GM11168 (cell line): Measurements from ENCODE around the gene NRCAM.
"Not testable (repeated sequence)": the region's sequence is repeated elsewhere in the genome, so short reads cannot be mapped to it uniquely, and the experiment has no call there.

ENCODE experiments used
- in situ Hi-C: fragments of 300-500 bp; cut with MboI; formaldehyde crosslinking; loops from one replicate; pipeline ENCODE4 v1.12.0; 2022; ENCODE audit warnings: low sequenced_read_pairs; ENCODE audit not compliant: unreplicated experiment

NRCAM gene

DNA sequence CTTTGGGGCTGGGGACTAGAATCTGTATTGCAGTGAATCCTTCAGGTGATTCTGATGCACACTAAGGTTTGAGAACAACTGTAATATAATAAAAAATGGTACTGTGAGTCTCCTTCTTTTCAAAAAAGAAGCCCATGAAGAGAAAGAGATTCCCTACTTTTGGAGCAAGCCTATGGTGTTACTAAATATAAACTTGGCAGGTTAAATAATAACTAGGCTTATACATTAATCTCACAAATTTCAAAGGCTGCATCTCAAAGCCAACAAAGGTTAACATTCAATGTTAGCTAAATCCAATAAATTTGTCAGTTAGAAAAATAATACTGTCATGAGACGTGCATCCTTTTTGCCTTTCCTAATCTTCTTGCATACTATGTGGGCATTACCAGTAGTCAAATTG lies 166.4 kb downstream of the NRCAM start:
- in situ Hi-C loops, result no loop called here

DNA sequence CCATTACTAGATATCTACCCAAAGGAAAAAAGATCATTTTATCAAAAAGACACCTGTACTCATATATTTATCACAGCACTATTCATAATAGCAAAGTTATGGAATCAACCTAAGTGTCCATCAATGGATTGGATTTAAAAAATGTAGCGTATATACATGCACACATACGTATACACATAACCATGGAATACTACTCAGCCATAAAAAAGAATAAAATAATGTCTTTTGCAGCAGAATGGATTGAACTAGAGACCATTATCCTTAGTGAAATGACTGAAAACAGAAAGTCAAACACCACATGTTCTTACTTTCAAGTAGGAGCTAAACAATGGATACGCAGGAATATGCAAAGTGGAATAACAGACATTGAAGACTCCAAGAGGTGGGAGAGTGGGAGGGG lies 168.4 kb downstream of the NRCAM start:
- in situ Hi-C loops, result no loop called here

DNA sequence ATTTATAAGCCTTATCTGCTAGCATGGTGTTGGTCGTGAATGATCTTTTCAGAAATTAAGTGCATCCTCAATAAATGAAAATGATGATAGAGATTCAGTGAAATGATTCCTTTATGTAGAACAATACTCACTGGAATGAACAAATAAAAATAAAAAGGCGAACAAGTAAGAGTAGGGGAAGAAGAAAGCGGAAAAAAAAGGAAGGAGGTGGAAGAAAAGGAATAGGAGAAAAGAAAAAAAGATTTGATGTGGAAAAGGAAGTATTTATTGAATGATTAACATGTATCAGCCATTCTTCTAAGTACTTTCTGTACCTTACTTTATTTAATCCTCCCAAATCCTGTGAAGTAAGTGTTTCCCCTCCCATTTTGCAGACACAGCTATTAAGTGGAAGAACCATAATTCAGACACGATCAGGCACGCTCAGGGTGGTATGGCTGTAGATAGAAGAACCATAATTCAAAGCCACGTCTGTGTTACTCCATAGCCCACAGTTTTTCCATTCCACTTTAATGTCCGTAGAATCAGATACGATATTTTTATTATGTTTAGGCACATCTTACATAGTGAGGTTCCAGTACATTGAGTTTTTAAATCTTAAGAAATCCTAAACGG lies 169.8 kb downstream of the NRCAM start:
- in situ Hi-C loops, result no loop called here

DNA sequence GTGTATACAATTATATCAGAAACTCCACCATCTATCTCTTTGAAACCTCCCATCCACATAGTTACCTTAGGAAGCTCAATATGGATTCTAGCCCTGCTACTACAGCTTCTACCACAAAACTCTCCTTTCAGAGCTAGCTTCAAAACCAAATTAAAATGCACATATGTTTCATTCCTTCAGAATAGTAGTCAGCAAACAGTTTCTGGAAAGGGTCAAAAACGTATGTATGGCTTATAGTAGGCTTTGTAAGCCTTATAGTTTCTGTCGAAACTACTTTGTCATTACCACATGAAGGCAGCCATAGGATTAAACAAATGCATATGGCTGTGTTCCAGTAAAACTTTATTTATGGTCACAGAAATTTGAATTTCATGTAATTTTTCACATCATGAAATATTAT lies 170.5 kb downstream of the NRCAM start:
- in situ Hi-C loops, result no loop called here

DNA sequence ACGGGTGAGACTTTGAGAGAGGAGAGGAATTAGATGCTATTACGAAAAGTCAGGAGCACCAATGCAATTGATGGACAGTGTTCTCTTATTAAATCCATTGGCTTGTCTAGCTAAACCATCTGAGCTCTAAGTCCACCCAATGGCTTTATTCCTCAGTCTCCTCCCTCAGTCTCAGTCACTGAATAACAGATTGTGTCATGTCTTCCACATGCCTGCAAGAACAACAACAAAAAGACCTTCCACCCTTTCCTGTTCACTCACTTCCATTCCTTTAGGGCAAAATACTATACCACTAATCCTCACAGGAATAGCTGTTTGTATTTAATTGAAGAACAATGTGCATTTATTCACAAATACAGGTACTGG lies 171.2 kb downstream of the NRCAM start:
- in situ Hi-C loops, result no loop called here

DNA sequence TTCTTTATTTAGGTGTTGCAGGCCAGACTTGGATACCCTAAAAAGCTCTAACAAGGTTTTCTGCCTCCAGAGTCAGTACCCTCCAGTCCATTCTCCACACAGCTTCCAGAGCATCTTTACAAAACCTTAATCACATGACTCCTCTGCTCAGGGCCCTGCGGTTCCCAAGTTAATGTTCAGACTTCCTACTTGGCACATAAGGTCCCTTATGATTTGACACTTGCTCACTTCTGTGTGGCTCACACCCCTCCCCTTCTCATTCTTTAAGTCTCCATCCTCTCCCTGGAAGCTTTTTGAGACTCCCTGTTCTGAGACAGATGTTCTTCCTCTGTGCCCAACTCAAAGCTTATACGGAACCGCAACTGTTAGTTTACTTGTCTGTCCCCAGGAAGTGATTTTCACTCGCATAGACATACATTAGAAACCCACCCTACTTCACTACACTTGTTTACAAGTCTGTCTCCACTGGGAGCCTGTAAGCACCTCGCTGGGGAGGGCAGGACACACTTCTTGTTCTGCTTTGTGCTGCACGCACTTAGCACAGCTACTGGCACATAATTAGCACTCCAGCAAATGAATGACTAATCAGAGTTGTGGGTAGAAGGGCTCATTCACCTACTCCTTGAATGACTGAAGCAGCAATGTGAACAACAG lies 171.8 kb downstream of the NRCAM start:
- in situ Hi-C loops, result no loop called here

DNA sequence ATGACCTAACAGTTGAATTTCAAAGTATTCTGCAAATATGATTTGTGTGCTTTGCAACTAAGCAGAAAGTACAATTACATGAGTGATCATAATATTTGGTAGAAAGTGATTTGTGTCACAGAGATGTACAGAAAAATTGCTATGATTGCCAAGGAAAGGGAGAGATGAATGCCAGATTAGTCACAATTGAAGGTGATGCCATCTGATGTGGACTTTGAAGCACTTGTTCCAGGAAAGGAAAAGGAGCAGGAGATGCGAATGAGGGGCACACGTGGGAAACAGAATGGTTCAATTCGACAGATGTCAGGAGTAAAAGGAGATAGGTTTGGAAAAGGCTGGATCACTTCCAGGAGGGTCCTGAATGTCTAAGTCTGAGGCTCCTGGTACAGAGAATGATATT lies 173.0 kb downstream of the NRCAM start:
- in situ Hi-C loops, result no loop called here

DNA sequence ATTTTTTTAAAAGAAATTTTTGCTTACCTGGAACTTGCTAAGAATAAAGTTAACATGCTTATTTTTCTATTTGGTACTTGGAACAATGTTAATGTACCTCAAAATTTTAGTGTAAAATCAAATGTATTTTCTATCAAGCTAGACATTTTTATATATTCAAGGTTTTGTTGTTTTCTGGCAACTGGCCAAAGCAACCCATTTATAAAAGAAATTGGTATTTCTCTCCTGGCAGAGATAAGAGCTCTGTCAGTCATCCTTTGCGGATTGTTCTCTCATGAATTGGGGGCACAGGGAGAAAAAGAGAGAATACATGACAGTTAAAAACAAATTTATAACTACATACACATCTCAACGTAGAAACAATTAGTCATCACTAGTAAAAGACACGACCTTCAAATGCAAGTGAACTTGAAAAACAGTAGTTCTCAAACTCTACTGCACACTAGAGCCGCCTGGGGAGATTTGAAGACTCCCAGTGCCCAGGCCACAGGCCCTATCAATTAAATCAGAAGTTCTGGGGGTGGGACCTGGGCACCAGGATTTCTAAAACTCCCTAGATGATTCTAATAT lies 173.7 kb downstream of the NRCAM start:
- in situ Hi-C loops, result no loop called here

DNA sequence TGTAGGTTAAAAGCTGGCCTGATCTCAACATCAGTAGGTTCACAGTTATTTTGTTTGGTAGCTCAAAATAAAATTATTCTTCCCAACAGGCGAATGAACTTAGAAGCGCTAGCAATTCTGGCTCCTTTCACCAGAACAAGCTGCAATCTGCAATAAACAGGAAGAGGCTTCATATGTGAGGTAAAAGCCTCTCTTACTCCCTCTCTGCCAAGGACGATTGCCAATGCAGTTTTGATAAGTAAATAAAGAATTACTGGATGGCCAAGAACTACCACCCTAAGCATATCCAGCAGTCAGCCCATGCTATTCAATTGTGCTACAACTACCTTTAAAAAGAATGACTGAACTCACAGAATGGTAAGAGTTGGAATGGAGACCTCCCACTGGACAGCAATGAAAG lies 176.1 kb downstream of the NRCAM start:
- in situ Hi-C loops, result no loop called here

DNA sequence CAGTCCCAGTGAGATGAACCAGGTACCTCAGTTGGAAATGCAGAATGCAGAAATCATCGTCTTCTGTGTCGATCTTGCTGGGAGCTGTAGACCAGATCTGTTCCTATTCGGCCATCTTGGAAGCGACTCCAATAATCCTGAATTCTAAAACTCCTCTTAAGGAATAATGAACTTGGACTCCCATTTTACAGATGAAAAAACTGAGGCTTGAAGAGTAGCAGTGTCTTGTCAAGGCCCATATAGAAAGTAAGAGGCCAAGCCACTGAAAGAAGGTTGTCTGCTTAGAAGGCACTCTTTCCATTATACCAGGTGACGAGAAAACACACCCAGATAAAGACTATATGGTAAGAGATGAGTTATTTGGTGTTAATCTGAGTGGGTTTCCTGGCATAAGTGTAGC lies 177.5 kb downstream of the NRCAM start:
- in situ Hi-C loops, result no loop called here

DNA sequence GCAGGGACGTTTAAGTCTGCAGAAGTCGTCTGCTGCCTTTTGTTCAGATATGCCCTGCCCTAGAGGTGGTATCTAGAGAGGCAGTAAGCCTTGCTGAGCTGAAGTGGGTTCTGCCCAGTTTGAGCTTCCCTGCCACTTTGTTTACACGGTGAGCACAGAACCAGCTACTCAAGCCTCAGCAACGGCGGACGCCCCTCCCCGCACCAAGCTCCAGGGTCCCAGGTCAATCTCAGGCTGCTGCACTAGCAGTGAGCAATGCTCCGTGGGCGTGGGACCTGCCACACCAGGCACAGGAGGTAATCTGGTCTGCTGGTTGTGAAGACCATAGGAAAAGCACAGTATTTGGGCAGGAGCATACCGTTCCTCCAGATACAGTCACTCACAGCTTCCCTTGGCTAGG lies 178.0 kb downstream of the NRCAM start:
- in situ Hi-C loops, result no loop called here

DNA sequence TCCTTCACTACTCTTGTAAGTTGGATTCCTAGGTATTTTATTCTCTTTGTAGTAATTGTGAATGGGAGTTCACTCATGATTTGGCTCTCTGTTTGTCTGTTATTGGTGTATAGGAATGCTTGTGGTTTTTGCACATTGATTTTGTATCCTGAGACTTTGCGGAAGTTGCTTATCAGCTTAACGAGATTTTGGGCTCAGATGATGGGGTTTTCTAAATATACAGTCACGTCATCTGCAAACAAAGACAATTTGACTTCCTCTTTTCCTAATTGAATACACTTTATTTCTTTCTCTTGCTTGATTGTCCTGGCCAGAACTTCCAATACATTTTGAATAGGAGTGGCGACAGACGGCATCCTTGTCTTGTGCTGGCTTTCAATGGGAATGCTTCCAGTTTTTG lies 181.8 kb downstream of the NRCAM start:
- in situ Hi-C loops, result not testable (repeated sequence)

DNA sequence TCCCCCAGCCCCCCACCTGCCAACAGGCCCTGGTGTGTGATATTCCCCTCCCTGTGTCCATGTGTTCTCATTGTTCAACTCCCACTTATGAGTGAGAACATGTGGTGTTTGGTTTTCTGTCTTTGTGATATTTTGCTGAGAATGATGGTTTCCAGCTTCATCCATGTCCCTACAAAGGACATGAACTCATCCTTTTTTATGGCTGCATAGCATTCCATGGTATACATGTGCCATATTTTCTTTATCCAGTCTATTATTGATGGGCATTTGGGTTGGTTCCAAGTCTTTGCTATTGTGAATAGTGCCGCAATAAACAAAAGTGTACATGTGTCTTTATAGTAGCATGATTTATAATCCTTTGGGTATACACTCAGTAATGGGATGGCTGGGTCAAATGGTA lies 183.3 kb downstream of the NRCAM start:
- in situ Hi-C loops, result not testable (repeated sequence)

DNA sequence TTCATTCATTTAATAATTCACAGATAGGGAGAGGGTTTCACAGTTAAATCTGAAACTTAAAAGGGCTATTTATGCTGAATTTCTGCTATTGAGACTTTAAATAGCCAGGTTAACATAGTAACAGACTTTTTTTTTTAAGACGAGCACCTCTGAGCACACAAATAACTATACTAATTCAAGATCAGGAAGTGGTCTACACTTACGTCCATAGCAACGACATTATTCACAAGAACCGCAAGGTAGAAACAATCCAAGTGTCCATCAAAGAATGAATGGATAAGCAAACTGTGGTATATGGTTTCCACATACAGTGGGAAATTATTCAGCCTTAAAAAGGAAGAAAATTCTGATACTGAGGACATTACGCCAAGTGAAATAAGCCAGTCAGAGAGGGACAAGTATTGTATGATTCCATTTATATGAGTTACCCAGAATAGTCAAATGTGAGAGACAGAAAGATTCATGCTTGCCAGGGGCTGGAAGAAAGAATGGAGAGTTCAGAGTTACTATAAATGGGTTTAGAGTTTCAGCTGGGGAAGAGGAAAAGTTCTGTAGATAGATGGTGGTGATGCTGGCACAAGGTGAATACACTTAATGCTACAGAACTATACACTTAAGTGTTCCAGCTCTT lies 185.7 kb downstream of the NRCAM start:
- in situ Hi-C loops, result no loop called here

DNA sequence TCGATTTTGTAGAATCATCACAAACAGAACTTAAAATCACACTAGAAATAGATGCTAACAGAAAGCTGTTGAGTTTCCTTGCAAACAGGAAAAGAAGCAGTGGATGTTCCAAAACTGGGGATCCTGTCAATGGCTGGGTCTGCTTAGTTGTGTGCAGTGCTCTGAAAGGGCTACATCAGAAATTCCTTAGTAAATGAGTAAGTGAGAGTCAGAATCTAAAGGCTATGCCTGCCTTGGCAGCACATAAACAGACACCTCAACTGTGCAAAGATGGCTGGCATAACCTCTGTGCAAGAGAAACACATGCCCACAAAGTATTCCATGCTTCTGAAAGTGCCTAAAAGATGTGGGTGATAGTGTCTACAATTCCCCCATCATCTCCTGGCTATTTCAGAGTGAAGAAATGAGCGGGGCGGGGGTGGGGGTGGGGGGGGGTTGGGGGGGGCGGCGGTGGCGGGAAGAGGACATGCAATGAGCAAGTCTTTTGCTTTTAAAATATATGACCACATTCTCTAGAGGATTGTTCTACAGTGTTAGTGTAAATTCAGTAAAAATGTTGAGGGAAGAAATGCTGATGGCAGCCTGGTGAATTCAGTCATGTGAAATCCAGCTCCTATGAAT lies 187.9 kb downstream of the NRCAM start:
- in situ Hi-C loops, result no loop called here

DNA sequence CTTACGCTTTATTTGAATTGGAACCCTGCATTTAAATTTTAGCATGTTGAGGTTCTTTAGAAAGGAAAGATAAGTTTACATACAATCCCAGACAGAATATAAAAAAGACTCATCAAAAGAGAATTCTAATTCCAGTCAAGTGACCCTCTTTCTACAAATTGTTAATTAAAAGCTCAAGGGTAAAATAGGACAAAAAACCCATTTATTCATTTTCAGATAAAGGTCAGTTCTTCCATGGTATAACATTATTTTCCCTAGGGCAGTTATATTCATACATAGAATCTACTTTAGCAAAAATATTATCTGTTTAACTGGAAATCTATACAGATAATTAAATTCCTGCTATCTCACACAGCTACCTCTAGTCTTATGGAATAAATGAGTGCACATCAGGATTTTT lies 188.6 kb downstream of the NRCAM start:
- in situ Hi-C loops, result no loop called here

DNA sequence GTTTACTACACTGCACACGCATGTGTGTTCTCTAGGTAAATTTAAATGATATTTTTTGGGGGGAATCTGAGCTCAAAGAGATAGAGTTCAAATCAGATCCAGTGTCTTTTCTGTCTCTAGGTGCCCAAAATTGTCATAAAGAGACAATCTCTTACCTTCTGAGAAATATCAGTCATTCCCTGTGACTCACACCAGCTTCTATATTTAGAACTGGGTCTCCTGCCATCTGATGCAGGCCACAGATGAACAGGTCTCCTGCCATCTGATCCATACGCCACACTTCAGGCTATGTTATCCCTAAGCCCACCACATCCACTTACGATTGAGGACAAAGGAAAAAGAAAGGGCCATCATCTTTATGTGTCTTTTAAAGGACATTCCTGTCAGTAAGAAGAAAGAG lies 189.7 kb downstream of the NRCAM start:
- in situ Hi-C loops, result no loop called here

DNA sequence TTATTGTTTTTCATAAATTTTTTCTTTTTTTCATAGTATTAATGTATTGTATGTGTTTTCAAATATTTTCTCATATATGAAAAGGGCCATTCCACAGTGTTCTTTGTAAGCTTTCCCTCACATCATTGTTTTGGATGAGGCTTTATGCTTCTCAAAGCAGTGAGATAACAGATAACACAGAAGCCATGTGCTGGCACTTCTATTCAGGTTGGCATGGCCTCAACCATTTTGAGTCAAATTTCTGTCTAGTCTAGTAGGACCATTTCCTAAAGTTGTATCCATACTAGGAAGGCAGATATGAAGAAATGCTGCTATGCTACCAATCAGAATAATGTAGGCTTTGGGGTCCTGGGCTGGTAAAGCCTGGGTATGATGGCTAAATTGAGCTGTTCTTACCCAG lies 190.2 kb downstream of the NRCAM start:
- in situ Hi-C loops, result no loop called here

DNA sequence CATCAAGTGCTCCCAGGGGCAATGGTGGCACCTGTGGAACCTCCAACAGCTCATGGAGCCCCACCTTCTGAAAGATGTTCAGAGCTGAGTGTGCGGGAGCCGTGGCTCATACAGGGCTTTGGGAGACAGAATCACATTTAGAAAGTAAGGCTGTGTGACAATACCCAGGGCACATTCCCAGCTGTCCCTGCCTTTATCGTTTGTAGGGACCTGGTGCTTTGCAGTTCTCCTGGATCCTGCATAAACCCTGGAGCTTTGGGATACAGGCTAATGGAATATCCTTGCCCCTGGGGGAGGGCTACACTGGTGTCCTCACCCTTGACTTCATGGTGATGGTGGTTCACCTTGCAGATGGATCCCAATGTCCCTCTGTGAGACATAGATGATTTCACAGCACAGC lies 191.2 kb downstream of the NRCAM start:
- in situ Hi-C loops, result no loop called here

DNA sequence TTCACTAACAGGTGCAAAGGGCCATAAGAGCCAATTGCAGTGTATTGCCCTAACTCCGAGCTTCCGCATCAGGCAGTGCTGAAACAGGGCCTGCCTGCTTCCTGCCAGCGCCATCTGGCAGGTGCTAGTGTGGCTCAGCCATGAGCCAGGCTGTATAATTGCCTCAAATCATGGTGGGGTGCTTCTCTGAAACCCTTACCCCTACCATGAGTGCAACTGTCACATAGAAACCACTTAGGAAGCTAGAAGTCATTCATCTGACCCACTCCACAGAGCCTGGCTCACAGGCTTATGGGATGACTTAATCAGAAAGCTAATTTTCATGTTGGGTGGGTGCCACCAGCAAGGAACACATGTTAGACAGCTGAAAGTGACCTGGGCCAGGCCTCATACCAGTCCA lies 192.8 kb downstream of the NRCAM start:
- in situ Hi-C loops, result no loop called here

DNA sequence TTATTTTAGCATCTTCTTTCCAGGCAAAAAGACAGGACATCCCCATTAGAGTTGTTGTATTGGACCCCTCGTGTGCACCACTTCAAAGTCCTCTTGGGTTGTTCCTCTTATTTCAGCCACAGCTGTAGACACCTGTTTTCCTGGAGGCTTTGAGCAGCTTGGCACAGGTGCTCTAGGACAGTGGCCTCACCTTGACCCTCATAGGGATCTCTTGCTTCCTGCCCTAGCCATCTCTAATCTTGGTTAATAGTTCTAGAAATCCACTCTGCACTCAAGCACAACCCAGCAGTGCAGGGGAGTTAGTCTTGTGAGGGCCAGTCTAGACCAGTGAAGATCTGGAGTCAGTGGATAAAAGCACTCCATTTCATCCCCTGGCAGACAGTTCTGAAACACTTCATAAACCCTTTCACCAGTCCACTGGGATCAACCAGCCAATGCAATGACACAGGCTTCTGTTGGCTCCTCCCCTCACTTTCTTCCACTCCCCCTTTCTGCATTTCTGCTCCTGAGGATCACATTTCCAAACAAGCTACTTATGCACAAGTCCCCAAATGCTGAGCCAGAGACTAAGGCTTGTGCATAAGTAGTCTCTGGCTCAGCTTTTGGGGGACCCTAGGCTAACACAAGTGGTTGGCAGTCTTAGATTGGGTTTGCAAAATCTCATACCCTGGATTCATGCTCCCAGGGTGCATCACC lies 194.5 kb downstream of the NRCAM start:
- in situ Hi-C loops, result no loop called here
